HCT116 (cell line): Measurements from ENCODE around the gene IRX6. TPM values are rescaled to one million over a fixed set of nuclear protein-coding genes. Genes with fewer than 3 reads are reported as not detected.

ENCODE experiments used
- ATAC-seq: fragments of 200-7000 bp; cut with Tn5 transposase; 2 replicates; pipeline ENCODE4 v1.9.1; 2020; ENCODE audit warnings: mild to moderate bottlenecking, moderate library complexity
- Bru-seq: library from RNA; stranded (reverse); fragments of 400-500 nt; gene quantifications from one replicate; lab custom pipeline; 2021; lab: Mats Ljungman, UMichigan
- BruChase-seq, 2 experiments: library from RNA; stranded (reverse); fragments of 400-500 nt; gene quantifications; one replicate each; lab custom pipeline; 2021; lab: Mats Ljungman, UMichigan
- BruUV-seq: library from RNA; stranded (reverse); fragments of 400-500 nt; replicated peaks from 2 replicates; lab custom pipeline; 2021; lab: Mats Ljungman, UMichigan
- CTCF ChIA-PET: fragments of 300-600 bp; sonication (Branson Sonifier 250); formaldehyde crosslinking; loops from one replicate; lab custom pipeline; 2021; ENCODE audit warnings: antibody characterized with exemption; lab: Charles Lee
- POLR2A ChIA-PET: fragments of 300-600, 350-600 bp; sonication (Branson Sonifier 250); formaldehyde crosslinking; loops from one replicate; lab custom pipeline; 2021; ENCODE audit warnings: antibody characterized with exemption; lab: Charles Lee
- RAD21 ChIA-PET, 2 experiments: fragments of 300-600 bp; sonication (Branson Sonifier 250); formaldehyde crosslinking; loops; one replicate each; lab custom pipeline; 2023; ENCODE audit warnings: low total read pairs in 2 of 2; ENCODE audit not compliant: uncharacterized antibody in 2 of 2, unreplicated experiment in 2 of 2, low non-redundant PET in 1 of 2; lab: Charles Lee
- DNase-seq: peaks from one replicate; pipeline ENCODE4 v3.0.0-alpha.2; 2010; ENCODE audit warnings: low read depth, low spot score
- H2AFZ ChIP-seq: fragments of 200-600 bp; shearing (Covaris generic), sonication (generic); 2 replicates; pipeline ENCODE4 v1.6.1; 2017; ENCODE audit warnings: low read depth, mixed run types, mixed read lengths, antibody characterized with exemption, low read length; ENCODE audit not compliant: poor library complexity, severe bottlenecking
- H3K27ac ChIP-seq: 2 replicates; pipeline ENCODE4 v1.5.1; 2012; ENCODE audit warnings: low read depth, low read length
- H3K27me3 ChIP-seq: fragments of 200-600 bp; sonication (generic); 2 replicates; pipeline ENCODE4 v1.6.1; 2016; ENCODE audit warnings: mixed run types, low read length, mixed read lengths; ENCODE audit not compliant: insufficient read depth
- H3K36me3 ChIP-seq, 2 experiments: fragments of 200-500 bp in 1 of 2; fragments of 200-600 bp in 1 of 2; sonication (Bioruptor generic) in 1 of 2; sonication (generic) in 1 of 2; 2 replicates each; pipeline versions ENCODE4 v1.5.1 to v1.6.1; 2014 to 2016; ENCODE audit warnings: low read length in 2 of 2, inconsistent platforms in 1 of 2, mixed read lengths in 1 of 2, mixed run types in 1 of 2; ENCODE audit not compliant: insufficient read depth in 2 of 2, control insufficient read depth in 1 of 2
- H3K4me1 ChIP-seq, 2 experiments: fragments of 200-600 bp in 1 of 2; sonication (generic) in 1 of 2; 2 replicates each; pipeline versions ENCODE4 v1.5.1 to v1.6.1; 2012 to 2017; ENCODE audit warnings: low read length in 2 of 2, inconsistent platforms in 1 of 2, mild to moderate bottlenecking in 1 of 2, mixed read lengths in 1 of 2, mixed run types in 1 of 2, moderate library complexity in 1 of 2; ENCODE audit not compliant: insufficient read depth in 2 of 2, control insufficient read depth in 1 of 2
- H3K4me2 ChIP-seq: fragments of 200-600 bp; sonication (generic); 2 replicates; pipeline ENCODE4 v1.6.1; 2017; ENCODE audit warnings: mixed run types, low read length, mixed read lengths
- H3K4me3 ChIP-seq, 2 experiments: fragments of 200-600 bp in 1 of 2; sonication (generic) in 1 of 2; replicated peaks in 1 of 2; 2 replicates each; pipeline ENCODE4 v1.5.1; 2011 to 2016; ENCODE audit warnings: low read length in 2 of 2, control low read depth in 1 of 2, low read depth in 1 of 2, mild to moderate bottlenecking in 1 of 2, mixed read lengths in 1 of 2, mixed run types in 1 of 2
- H3K79me2 ChIP-seq: fragments of 200-600 bp; sonication (generic); 2 replicates; pipeline ENCODE4 v1.6.1; 2017; ENCODE audit warnings: mild to moderate bottlenecking, mixed run types, low read length, moderate library complexity, mixed read lengths; ENCODE audit not compliant: insufficient read depth
- H3K9ac ChIP-seq: fragments of 200-600 bp; sonication (generic); 2 replicates; pipeline ENCODE4 v1.6.1; 2016; ENCODE audit warnings: low read length, mixed read lengths
- H3K9me2 ChIP-seq: fragments of 200-600 bp; sonication (generic), shearing (Covaris generic); 2 replicates; pipeline ENCODE4 v1.6.1; 2017; ENCODE audit warnings: mixed run types, mild to moderate bottlenecking, moderate library complexity; ENCODE audit not compliant: insufficient read depth
- H3K9me3 ChIP-seq, 2 experiments: fragments of 200-500 bp in 1 of 2; fragments of 200-600 bp in 1 of 2; sonication (Bioruptor generic) in 1 of 2; sonication (generic) in 1 of 2; 2 replicates each; pipeline ENCODE4 v1.6.1; 2014 to 2017; ENCODE audit warnings: low read length in 2 of 2, mixed read lengths in 2 of 2, inconsistent platforms in 1 of 2, low read depth in 1 of 2, mild to moderate bottlenecking in 1 of 2, mixed run types in 1 of 2, moderate library complexity in 1 of 2; ENCODE audit not compliant: control insufficient read depth in 1 of 2, insufficient read depth in 1 of 2
- H4K20me1 ChIP-seq: fragments of 200-600 bp; sonication (generic), shearing (Covaris generic); 2 replicates; pipeline ENCODE4 v1.6.1; 2017; ENCODE audit warnings: mixed run types, mild to moderate bottlenecking, moderate library complexity; ENCODE audit not compliant: insufficient read depth
- CTCF ChIP-seq, 3 experiments: fragments of 200-600 bp in 1 of 3; sonication (generic) in 1 of 3; IDR thresholded peaks in 2 of 3; conservative IDR thresholded peaks in 1 of 3; 2 replicates each; pipeline ENCODE4 v1.5.1; 2012 to 2017; ENCODE audit warnings: low read depth in 2 of 3, low read length in 2 of 3, antibody characterized with exemption in 1 of 3, borderline replicate concordance in 1 of 3, control low read depth in 1 of 3, mild to moderate bottlenecking in 1 of 3, mixed read lengths in 1 of 3, mixed run types in 1 of 3, moderate library complexity in 1 of 3; ENCODE audit not compliant: insufficient read depth in 1 of 3
- POLR2AphosphoS5 ChIP-seq: IDR thresholded peaks from 2 replicates; pipeline ENCODE4 v1.6.1; 2011; ENCODE audit warnings: mild to moderate bottlenecking, low read depth, low read length, moderate library complexity
- RAD21 ChIP-seq: IDR thresholded peaks from 2 replicates; pipeline ENCODE4 v1.6.1; 2012; ENCODE audit warnings: low read depth, mild to moderate bottlenecking
- SP1 ChIP-seq: IDR thresholded peaks from 2 replicates; pipeline ENCODE4 v1.6.1; 2012; ENCODE audit warnings: low read depth
- intact Hi-C: fragments of 100-400 bp; cut with micrococcal nuclease; formaldehyde crosslinking; loops from 2 replicates; pipeline ENCODE4 v1.10.0; 2022
- long read RNA-seq: library from polyadenylated mRNA; unstranded; transcript quantifications from one replicate; pipeline ENCODE4 v2.0.0, GENCODE V29; 2021; ENCODE audit not compliant: unreplicated experiment
- polyA plus RNA-seq: library from polyadenylated mRNA; unstranded; fragments of >200 nt; gene quantifications from 2 replicates; pipeline ENCODE4 v1.2.1, GENCODE V29; 2012; ENCODE audit warnings: missing spikeins
- total RNA-seq: library from RNA; stranded (reverse); gene quantifications from one replicate; pipeline ENCODE4 v1.2.1, GENCODE V29; 2021; ENCODE audit not compliant: unreplicated experiment

The IRX6 gene
- total RNA-seq (not detected), Bru-seq, nascent RNA (percentile 20 among the genes with signal in this experiment), BruChase-seq, experiment 1, labeled RNA remaining after a 6-hour chase (percentile 26 among the genes with signal in this experiment), BruChase-seq, experiment 2, labeled RNA remaining after a 2-hour chase (percentile 22 among the genes with signal in this experiment)
- polyA plus RNA-seq, result 0.02 and 0.07 TPM in 2 replicates
- long read RNA-seq, result 0 reads

GRCh38 chr16:55323637-55324271 lies at the start of gene IRX6:
Gene IRX6, plus strand, starts transcription at chr16:55324203. Its CDS starts 889 bp downstream, at chr16:55325092.
- H3K36me3 ChIP-seq, result no peaks in the 10 kb centered on the region
- no peaks in the 10 kb centered on the region for H3K79me2 ChIP-seq
- BruUV-seq, result no TSS peak
- RAD21 ChIA-PET, result no interaction called here
- H3K27me3 ChIP-seq, result peaks cover 40% of the 10 kb centered on the region
- H3K9me2 ChIP-seq, result no peaks in the 10 kb centered on the region
- POLR2A ChIA-PET, result no interaction called here
- H3K4me3 ChIP-seq, result no peak within 1 kb of the TSS
- no peak within 1 kb of the TSS for H3K27ac ChIP-seq
- H3K4me2 ChIP-seq, result no peak within 1 kb of the TSS
- no peaks in the 10 kb centered on the region for H3K9me3 ChIP-seq
- no peak for DNase-seq
- TF ChIP-seq CTCF (IDR thresholded peaks at IDR 0.05 in 2 of 3, conservative IDR thresholded peaks at IDR 0.05 in 1 of 3; ENCODE audit: borderline replicate concordance in 1 of 3, insufficient read depth in 1 of 3, low read depth in 2 of 3, low read length in 2 of 3) (peak in 2 of 3 experiments; percentile 39 to 60; a peak in 3 of 6 replicates), RAD21 (0 out of 2 replicates have a peak, but pooled peaks have one; percentile 3), POLR2AphosphoS5 (no peak), SP1 (no peak)
- no peak within 1 kb of the TSS for H2AFZ ChIP-seq
- CTCF ChIA-PET, result no interaction called here
- H3K9ac ChIP-seq, result no peak within 1 kb of the TSS
- no peaks in the 10 kb centered on the region for H4K20me1 ChIP-seq
- H3K4me1 ChIP-seq, result no peaks in the 10 kb centered on the region
- ATAC-seq, result no peak
- intact Hi-C loops, result no loop called here

- Histone ChIP-seq H3K4me3 (no peak overlapping the region), H3K9me2 (no peaks in the 10 kb centered on the region), H3K79me2 (no peaks in the 10 kb centered on the region), H3K4me1 (no peaks in the 10 kb centered on the region), H3K27ac (no peak overlapping the region), H2AFZ (no peak overlapping the region), H3K36me3 (no peaks in the 10 kb centered on the region), H3K4me2 (no peak overlapping the region), H3K9me3 (no peaks in the 10 kb centered on the region), H4K20me1 (no peaks in the 10 kb centered on the region), H3K27me3 (peaks cover 3% of the 10 kb centered on the region; the same call in 1 of the 2 replicates), H3K9ac (no peak overlapping the region)
- intact Hi-C loops, result no loop called here
- no peak for TF ChIP-seq CTCF (IDR thresholded peaks at IDR 0.05 in 2 of 3, conservative IDR thresholded peaks at IDR 0.05 in 1 of 3; ENCODE audit: borderline replicate concordance in 1 of 3, insufficient read depth in 1 of 3, low read depth in 2 of 3, low read length in 2 of 3)
- no peak for TF ChIP-seq RAD21
- DNase-seq, result no peak
- CTCF ChIA-PET, result no interaction called here
- POLR2A ChIA-PET, result no interaction called here
- BruUV-seq, result no TSS peak
- ATAC-seq, result no peak
- RAD21 ChIA-PET, result no interaction called here
Observed at GRCh38 chr16:55274391-55274790, 49.6 kb upstream of the IRX6 start.
